ENCODE measurements around the gene NTRK2. TPM values are rescaled to one million over a fixed set of nuclear protein-coding genes. Genes with fewer than 3 reads are reported as not detected.

The NTRK2 gene
- total RNA-seq, 2 experiments from 2014 or later, result 1.8 TPM

GRCh38 chr9:84709056-84709455 is 39.5 kb downstream of the NTRK2 start:
- Mint-ChIP-seq H3K36me3 (ENCODE audit: low read depth) (no peaks in the 10 kb centered on the region), H3K9me3 (ENCODE audit: low read depth) (no peaks in the 10 kb centered on the region), H3K27me3 (peaks cover 9% of the 10 kb centered on the region), H3K4me1 (peaks cover 9% of the 10 kb centered on the region), H3K27ac (no peak overlapping the region), H3K4me3 (no peak overlapping the region)
- CTCF ChIA-PET, result interaction anchor here (0.6 kb wide), 1 partner anchor 20 kb away, joined by 3 read pairs; no protein-coding TSS in a partner anchor
- DNase-seq (no peak), ATAC-seq (no peak)
- POLR2A ChIA-PET, result no interaction called here
- intact Hi-C loops (cut with DNase I, micrococcal nuclease), result no loop called here

GRCh38 chr9:84710701-84711397 is 41.3 kb downstream of the NTRK2 start:
- intact Hi-C loops (cut with DNase I, micrococcal nuclease), result no loop called here
- Mint-ChIP-seq H3K27ac (no peak overlapping the region), H3K4me1 (peaks cover 9% of the 10 kb centered on the region), H3K4me3 (no peak overlapping the region), H3K36me3 (ENCODE audit: low read depth) (no peaks in the 10 kb centered on the region), H3K27me3 (peaks cover 9% of the 10 kb centered on the region), H3K9me3 (ENCODE audit: low read depth) (no peaks in the 10 kb centered on the region)
- ATAC-seq, result no peak
- CTCF ChIA-PET, result interaction anchor here (0.6 kb wide), 1 partner anchor 572 kb away, joined by 3 read pairs; no protein-coding TSS in a partner anchor
- DNase-seq, result no peak
- POLR2A ChIA-PET, result no interaction called here

DNA sequence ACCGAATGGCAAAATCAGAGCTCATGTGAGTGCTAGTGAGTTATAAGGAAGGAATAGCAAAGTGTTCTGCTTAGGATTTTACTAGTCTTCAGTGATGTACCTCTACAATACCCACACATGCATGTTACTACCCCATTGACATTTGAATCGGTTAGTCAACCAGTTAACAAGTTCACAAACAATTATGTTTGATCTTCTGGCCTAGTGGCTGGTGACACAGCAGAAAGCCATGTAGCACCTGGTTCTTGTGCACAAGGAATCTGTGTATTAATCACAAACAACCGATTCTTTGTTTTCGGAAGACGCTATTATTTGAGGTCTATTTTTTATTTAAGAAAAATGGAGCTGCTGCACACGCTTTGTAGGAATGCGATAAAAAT is 41.9 kb downstream of the NTRK2 start:
- peaks cover 9% of the 10 kb centered on the region for H3K4me1 Mint-ChIP-seq
- H3K4me3 Mint-ChIP-seq, result no peak overlapping the region
- H3K27ac Mint-ChIP-seq, result no peak overlapping the region
- H3K27me3 Mint-ChIP-seq, result peaks cover 9% of the 10 kb centered on the region
- ChIA-PET POLR2A (no interaction called here), CTCF (interaction anchor here (0.6 to 0.8 kb wide), 2 partner anchors 17 to 571 kb away, joined by 3 read pairs; no protein-coding TSS in a partner anchor)
- DNase-seq, result no peak
- no peaks in the 10 kb centered on the region for H3K9me3 Mint-ChIP-seq (ENCODE audit: low read depth)
- intact Hi-C loops (cut with DNase I, micrococcal nuclease), result no loop called here
- H3K36me3 Mint-ChIP-seq (ENCODE audit: low read depth), result no peaks in the 10 kb centered on the region
- ATAC-seq, result no peak

DNA sequence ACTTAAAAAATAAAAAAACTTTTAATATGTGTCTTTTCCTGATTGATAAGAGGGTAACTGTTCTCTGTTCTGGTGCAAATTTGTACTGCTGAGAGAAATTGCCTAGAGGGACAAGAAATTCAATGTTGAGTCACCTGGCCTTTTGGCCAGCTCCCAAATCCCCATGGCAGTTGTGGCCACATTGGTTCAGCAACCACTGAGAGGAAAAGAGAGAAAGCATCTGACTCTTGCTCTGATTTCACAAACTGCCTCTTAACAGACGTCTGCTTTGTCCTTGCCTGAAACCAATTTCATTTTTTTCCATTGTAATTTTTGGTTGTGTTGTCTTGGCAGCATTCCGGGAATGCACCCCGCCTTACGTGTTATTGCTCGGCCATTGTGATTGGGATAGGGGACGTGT is 42.4 kb downstream of the NTRK2 start:
- peaks cover 9% of the 10 kb centered on the region for H3K27me3 Mint-ChIP-seq
- no peak overlapping the region for H3K4me3 Mint-ChIP-seq
- ChIA-PET POLR2A (no interaction called here), CTCF (interaction anchor here (0.6 to 0.8 kb wide), 2 partner anchors 18 to 255 kb away, joined by 3 read pairs; no protein-coding TSS in a partner anchor)
- H3K27ac Mint-ChIP-seq, result no peak overlapping the region
- DNase-seq (peak; percentile 24), ATAC-seq (no peak)
- intact Hi-C loops (cut with DNase I, micrococcal nuclease), result no loop called here
- no peaks in the 10 kb centered on the region for H3K9me3 Mint-ChIP-seq (ENCODE audit: low read depth)
- H3K36me3 Mint-ChIP-seq (ENCODE audit: low read depth), result no peaks in the 10 kb centered on the region
- peaks cover 9% of the 10 kb centered on the region for H3K4me1 Mint-ChIP-seq

GRCh38 chr9:84716217-84716616 is 46.7 kb downstream of the NTRK2 start:
- peaks cover 3% of the 10 kb centered on the region for H3K4me1 Mint-ChIP-seq
- ATAC-seq, result no peak
- peaks cover 11% of the 10 kb centered on the region for H3K27me3 Mint-ChIP-seq
- H3K4me3 Mint-ChIP-seq, result no peak overlapping the region
- CTCF ChIA-PET, result interaction anchor here (0.7 kb wide), 1 partner anchor 308 kb away, joined by 3 read pairs; no protein-coding TSS in a partner anchor
- peaks cover 1% of the 10 kb centered on the region for H3K9me3 Mint-ChIP-seq (ENCODE audit: low read depth)
- POLR2A ChIA-PET, result interaction anchor here (0.8 kb wide), 1 partner anchor 652 kb away, joined by 3 read pairs; no protein-coding TSS in a partner anchor
- no peak overlapping the region for H3K27ac Mint-ChIP-seq
- DNase-seq, result no peak
- no peaks in the 10 kb centered on the region for H3K36me3 Mint-ChIP-seq (ENCODE audit: low read depth)
- intact Hi-C loops (cut with DNase I, micrococcal nuclease), result no loop called here

GRCh38 chr9:84718476-84718875 is 48.9 kb downstream of the NTRK2 start:
- no peaks in the 10 kb centered on the region for H3K36me3 Mint-ChIP-seq (ENCODE audit: low read depth)
- intact Hi-C loops (cut with DNase I, micrococcal nuclease), result no loop called here
- no peaks in the 10 kb centered on the region for H3K4me1 Mint-ChIP-seq
- H3K9me3 Mint-ChIP-seq (ENCODE audit: low read depth), result peaks cover 1% of the 10 kb centered on the region
- CTCF ChIA-PET, result interaction anchor here (0.7 kb wide), 1 partner anchor 16 kb away, joined by 6 read pairs; no protein-coding TSS in a partner anchor
- POLR2A ChIA-PET, result no interaction called here
- ATAC-seq (no peak), DNase-seq (no peak)
- no peak overlapping the region for H3K27ac Mint-ChIP-seq
- no peak overlapping the region for H3K4me3 Mint-ChIP-seq
- peaks cover 5% of the 10 kb centered on the region for H3K27me3 Mint-ChIP-seq

DNA sequence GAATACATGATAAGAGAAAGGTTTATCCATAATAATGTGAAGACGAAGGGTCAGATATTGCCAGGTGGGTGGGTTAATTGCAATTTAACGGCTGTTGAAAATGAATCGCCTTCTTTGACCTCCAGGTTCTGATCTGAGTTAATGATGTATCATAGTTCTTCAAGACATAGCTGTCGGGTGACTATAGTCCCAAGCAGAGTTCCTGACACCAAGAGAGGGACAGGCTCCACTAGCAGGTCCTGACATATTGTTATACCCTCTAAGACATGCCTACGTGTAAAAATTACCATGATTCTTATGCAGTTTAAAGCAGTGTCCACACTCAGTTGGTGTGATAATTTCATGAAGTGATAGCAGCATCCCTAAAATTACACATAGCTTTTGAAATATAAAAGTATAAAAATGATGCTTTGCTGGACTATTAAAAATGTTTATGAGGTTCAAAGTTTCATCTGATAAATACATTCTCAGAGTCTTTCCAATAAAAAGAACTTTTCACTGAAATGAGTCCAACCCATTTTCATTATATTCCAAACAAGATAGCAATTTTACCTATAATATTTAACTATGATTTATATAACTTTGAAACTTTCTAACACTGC is 53.0 kb downstream of the NTRK2 start:
- intact Hi-C loops (cut with DNase I, micrococcal nuclease), result no loop called here
- Mint-ChIP-seq H3K4me3 (no peak overlapping the region), H3K27me3 (peaks cover 7% of the 10 kb centered on the region), H3K36me3 (ENCODE audit: low read depth) (no peaks in the 10 kb centered on the region), H3K27ac (no peak overlapping the region), H3K9me3 (ENCODE audit: low read depth) (peaks cover 1% of the 10 kb centered on the region), H3K4me1 (no peaks in the 10 kb centered on the region)
- DNase-seq, result no peak
- ChIA-PET CTCF (no interaction called here), POLR2A (no interaction called here)
- ATAC-seq, result no peak

DNA sequence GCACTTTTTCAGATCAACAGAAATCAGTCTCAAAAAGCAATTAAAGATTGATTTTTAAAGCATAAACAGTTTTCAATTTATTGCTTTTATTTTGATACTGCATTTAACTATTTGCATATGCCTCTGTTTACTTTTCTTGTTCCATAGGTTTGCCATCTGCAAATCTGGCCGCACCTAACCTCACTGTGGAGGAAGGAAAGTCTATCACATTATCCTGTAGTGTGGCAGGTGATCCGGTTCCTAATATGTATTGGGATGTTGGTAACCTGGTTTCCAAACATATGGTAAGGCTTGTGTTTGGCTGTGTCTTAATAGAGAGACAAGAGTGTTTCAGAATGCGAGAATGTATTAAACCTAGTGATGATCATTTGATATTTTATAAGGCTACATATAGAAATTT is 53.9 kb downstream of the NTRK2 start:
- no peak overlapping the region for H3K4me3 Mint-ChIP-seq
- H3K36me3 Mint-ChIP-seq (ENCODE audit: low read depth), result no peaks in the 10 kb centered on the region
- H3K27ac Mint-ChIP-seq, result no peak overlapping the region
- H3K27me3 Mint-ChIP-seq, result peaks cover 7% of the 10 kb centered on the region
- H3K4me1 Mint-ChIP-seq, result no peaks in the 10 kb centered on the region
- peaks cover 1% of the 10 kb centered on the region for H3K9me3 Mint-ChIP-seq (ENCODE audit: low read depth)
- ATAC-seq (no peak), DNase-seq (no peak)
- ChIA-PET POLR2A (no interaction called here), CTCF (no interaction called here)
- intact Hi-C loops (cut with DNase I, micrococcal nuclease), result no loop called here

DNA sequence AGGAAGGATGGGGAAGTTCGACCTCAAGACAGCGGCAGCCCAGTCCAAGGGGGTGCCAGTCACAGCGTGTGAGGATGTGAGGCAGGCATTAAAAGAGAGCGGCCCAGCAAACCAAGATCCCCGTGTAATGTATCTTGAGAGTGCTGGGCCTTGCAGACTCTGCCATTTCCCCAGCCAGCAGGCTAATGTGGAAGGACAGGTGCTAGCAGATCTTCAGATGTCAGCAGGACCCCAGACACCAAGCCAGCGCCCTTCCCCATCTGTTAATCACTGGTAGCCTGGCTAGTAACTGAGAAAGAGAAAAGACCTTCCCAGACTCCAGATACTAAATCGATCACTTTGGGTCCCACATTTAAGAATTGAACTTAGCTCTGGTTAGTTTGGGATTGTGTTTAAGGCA is 62.2 kb downstream of the NTRK2 start:
- ATAC-seq (no peak), DNase-seq (no peak)
- Mint-ChIP-seq H3K4me3 (no peak overlapping the region), H3K27me3 (peaks cover 2% of the 10 kb centered on the region), H3K9me3 (ENCODE audit: low read depth) (no peaks in the 10 kb centered on the region), H3K27ac (no peak overlapping the region), H3K36me3 (ENCODE audit: low read depth) (no peaks in the 10 kb centered on the region), H3K4me1 (no peaks in the 10 kb centered on the region)
- CTCF ChIA-PET, result interaction anchor here (0.6 kb wide), 1 partner anchor 15 kb away, joined by 3 read pairs; no protein-coding TSS in a partner anchor
- intact Hi-C loops (cut with DNase I, micrococcal nuclease), result no loop called here
- POLR2A ChIA-PET, result no interaction called here

DNA sequence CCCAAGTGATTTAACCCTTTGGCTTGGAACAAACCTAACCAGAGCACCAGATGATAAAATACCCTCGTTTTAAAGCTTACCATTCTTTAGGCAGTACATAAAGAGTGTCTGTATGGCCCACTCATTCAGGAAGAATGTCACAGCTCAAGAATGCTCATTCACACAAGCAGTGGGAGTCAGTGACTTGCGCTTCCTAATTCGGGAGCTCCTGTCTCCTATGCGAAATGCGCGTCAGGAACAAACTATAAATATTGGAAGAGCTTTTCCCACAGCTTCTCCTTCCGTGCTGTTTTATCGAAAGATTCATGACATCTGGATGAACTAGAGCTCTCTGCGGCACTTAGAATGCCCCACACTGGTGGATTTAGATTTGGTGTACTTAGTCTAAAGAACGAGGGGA is 66.6 kb downstream of the NTRK2 start:
- no peaks in the 10 kb centered on the region for H3K36me3 Mint-ChIP-seq (ENCODE audit: low read depth)
- H3K9me3 Mint-ChIP-seq (ENCODE audit: low read depth), result no peaks in the 10 kb centered on the region
- intact Hi-C loops (cut with DNase I, micrococcal nuclease), result no loop called here
- H3K4me1 Mint-ChIP-seq, result no peaks in the 10 kb centered on the region
- H3K4me3 Mint-ChIP-seq, result no peak overlapping the region
- DNase-seq (no peak), ATAC-seq (no peak)
- peaks cover 4% of the 10 kb centered on the region for H3K27me3 Mint-ChIP-seq
- POLR2A ChIA-PET, result no interaction called here
- H3K27ac Mint-ChIP-seq, result no peak overlapping the region
- CTCF ChIA-PET, result no interaction called here

- intact Hi-C loops (cut with DNase I, micrococcal nuclease), result no loop called here
- no peaks in the 10 kb centered on the region for H3K9me3 Mint-ChIP-seq (ENCODE audit: low read depth)
- CTCF ChIA-PET, result interaction anchor here (0.5 kb wide), 1 partner anchor 236 kb away, joined by 3 read pairs; no protein-coding TSS in a partner anchor
Observed at GRCh38 chr9:84736536-84736935, 67.0 kb downstream of the NTRK2 start.

GRCh38 chr9:84738353-84738752 is 68.8 kb downstream of the NTRK2 start:
- ChIA-PET CTCF (no interaction called here), POLR2A (no interaction called here)
- H3K27ac Mint-ChIP-seq, result no peak overlapping the region
- no peaks in the 10 kb centered on the region for H3K4me1 Mint-ChIP-seq
- H3K27me3 Mint-ChIP-seq, result peaks cover 4% of the 10 kb centered on the region
- no peak overlapping the region for H3K4me3 Mint-ChIP-seq
- no peaks in the 10 kb centered on the region for H3K36me3 Mint-ChIP-seq (ENCODE audit: low read depth)
- intact Hi-C loops (cut with DNase I, micrococcal nuclease), result no loop called here
- no peaks in the 10 kb centered on the region for H3K9me3 Mint-ChIP-seq (ENCODE audit: low read depth)
- no peak for ATAC-seq
- no peak for DNase-seq

More at GRCh38 chr9:84736536-84736935, 67.0 kb downstream of the NTRK2 start:
- ATAC-seq (no peak), DNase-seq (no peak)
- POLR2A ChIA-PET, result no interaction called here
- no peak overlapping the region for H3K27ac Mint-ChIP-seq
- H3K4me1 Mint-ChIP-seq, result no peaks in the 10 kb centered on the region
- no peak overlapping the region for H3K4me3 Mint-ChIP-seq
- H3K27me3 Mint-ChIP-seq, result peaks cover 4% of the 10 kb centered on the region
- no peaks in the 10 kb centered on the region for H3K36me3 Mint-ChIP-seq (ENCODE audit: low read depth)
